HG02759 (cell line): ENCODE measurements around the gene NAPA.

Source experiments
- ATAC-seq: cut with Tn5 transposase; IDR thresholded peaks from one replicate; pipeline ENCODE4 v1.9.1; 2021; ENCODE audit warnings: mild to moderate bottlenecking, moderate library complexity; ENCODE audit not compliant: unreplicated experiment

Gene NAPA

GRCh38 chr19:47464675-47465419 is 50.0 kb downstream of the NAPA start:
- ATAC-seq = no peak

DNA sequence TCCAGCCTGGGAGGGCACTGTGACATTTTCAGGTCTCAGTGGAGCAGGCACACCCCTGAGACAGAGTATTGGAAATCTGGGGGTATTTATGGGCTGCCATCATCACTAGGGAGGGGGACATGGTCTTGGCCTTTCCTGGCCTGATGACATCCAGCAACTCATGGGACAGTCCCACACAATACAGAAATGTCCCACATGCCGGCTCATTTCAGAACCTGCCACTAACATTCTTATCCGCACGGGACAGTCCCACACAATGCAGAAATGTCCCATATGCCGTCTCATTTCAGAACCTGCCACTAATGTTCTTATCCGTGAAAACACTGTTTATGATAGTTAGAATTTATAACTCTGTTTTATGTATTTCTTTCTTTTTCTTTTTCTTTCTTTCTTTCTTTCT is 53.0 kb downstream of the NAPA start:
- ATAC-seq = no peak

DNA sequence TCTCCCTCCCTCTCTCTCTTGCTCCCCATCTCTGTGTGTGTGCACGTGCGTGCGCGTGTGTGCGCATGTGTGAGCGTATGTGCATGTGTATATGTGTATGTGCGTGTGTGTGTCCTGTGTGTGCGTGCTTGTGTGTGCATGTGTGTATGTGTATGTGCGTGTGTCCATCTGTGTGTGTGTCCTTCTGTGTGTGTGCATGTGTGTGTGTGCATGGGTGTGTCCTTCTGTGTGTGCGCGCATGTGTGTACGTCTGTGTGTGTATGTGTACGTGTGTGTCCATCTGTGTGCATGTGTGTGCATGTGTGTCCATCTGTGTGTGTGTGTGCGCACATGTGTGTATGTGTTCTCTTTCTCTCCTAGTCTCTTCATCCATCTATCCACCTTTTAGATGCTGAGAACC is 55.4 kb downstream of the NAPA start:
- ATAC-seq = no peak

GRCh38 chr19:47458672-47459071 is 56.2 kb downstream of the NAPA start:
- no peak for ATAC-seq

DNA sequence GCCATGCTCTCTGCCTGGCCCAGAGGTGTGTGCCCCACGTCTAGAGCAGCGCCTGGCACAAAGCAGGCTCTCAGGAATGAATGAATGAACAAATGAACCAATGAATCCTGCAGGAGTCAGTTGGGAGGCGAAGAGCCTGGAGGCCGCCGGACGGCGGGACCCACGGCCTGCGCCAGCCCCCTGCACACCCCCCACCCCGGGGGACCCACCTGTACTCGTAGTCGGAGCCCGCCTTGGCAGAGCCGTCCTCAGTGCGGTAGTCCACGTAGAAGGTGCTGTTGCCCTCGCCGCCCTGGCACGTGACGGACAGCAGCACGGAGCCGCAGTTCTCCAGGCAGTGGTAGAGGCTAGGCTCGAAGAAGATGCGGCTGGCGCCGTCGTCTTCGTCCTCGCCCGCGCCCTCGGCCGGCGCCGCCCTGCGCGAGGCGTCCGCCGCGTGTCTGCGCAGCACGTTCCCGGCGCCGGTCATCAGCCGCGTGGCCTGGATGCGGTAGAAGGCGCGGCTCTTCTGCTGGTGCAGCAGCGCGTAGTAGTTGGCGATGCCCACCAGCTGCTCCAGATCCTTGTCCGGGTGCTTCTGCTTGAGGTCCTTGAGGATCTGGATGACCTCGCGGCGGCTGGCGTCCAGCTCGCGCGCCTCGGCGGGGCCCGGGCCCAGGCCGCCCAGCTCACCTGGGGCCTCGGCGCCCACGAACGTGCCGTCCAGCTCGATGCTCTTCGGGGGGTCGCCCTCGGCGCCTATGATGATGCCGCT is 58.0 kb downstream of the NAPA start:
- ATAC-seq = no peak

DNA sequence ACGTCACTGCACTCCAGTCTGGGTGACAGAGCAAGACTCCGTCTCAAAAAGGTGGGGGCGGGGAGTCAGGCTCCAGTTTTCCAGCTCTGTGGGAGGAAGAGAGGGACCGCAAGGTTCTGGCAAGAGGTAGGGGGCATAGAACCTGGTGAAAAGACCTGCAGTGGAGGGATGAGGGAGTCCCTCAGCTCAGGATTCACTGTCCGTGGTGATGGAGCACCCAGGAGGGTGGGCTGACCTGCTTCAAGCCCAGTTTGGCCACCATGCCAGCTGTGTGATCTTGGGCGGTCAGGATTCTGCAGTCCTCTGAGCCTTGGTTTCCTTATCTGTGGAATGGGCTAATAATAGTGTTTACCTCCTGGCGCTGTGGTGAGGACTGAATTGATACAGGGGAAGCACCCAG is 64.4 kb downstream of the NAPA start:
- no peak for ATAC-seq

- ATAC-seq = no peak
Observed at GRCh38 chr19:47448360-47448727, 66.5 kb downstream of the NAPA start.

DNA sequence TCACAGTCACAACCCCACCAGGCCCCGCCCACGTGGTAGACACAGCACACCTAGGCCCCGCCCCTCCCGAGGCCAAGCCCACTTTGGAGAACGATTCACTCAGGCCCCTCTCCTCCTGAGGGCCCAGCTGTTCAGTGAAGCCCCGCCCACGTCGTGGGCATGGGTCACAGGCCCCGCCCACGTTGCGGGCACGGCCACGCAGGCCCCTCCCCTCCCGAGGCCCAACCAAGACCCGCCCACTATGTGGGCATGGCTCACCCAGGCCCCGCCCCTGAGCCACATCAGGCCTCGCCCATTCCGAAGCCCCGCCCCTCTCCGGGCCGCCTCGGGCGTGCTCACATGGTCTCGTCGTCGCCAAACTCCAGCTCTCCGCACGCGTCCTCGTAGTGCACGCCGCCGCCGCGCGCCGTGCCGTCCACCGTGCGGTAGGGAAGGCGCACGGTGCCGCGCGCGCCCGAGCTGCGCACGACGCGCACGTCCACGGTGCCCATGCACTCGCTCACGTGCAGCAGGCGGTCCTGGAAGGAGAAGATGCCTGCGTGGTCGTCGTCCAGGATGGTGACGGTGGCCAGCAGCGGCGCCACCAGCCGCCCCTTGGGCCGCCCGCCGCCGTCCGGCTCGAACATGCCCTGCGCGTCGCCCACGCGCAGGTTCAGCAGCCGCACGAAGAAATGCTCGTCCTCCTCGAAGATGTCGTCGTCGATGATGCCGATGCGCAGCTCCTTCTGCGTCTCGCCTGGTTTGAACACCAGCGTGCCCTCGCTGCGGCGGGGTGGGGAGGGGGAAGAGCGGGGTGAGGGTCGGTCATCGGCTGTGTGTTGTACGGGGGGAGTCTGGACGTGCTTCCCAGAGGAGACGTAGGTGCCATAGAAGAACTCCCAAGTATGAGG is 67.1 kb downstream of the NAPA start:
- ATAC-seq = no peak

DNA sequence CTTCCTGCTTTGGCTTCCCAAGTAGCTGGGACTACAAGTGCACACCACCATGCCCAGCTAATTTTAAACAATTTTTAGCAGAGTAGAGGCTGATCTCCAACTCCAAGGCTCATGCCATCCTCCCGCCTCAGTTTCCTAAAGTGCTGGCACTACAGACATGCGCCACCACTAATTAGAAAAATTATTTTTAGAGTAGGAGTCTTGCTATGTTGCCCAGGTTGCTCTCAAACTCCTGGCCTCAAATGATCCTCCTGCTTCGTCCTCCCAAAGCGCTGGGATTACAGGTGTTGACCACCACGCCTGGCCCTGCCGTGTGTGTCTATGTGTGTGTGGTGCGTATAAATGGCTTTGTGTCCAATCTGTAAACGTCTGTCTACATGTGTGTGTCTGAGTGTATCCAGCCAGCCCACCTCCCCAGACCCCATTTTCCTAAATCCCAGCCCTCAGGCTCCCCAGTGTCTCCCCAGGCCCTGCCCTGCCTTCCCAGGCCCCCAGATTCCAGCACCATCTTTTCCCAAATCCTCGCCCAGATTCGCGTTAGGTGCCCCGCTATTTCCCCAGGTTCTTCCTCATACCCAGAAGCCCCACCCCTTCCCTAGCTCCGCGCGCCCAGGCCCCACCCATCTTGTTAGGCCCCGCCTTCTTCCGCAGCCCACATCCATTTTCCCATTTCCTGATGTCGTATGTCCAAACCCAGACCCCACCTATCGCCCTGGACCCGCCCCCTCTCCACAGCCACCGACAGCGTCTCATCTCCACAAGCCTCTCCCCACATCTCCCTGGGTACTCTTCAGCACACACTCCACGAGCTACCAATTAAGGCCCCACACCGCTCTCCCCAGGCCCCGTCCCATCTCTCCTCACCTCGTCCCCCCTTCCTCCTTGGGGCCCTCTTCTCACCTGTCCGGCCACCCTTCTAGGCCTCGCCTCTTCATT is 68.1 kb downstream of the NAPA start:
- ATAC-seq = no peak

GRCh38 chr19:47445937-47446402 is 68.9 kb downstream of the NAPA start:
- ATAC-seq = no peak

DNA sequence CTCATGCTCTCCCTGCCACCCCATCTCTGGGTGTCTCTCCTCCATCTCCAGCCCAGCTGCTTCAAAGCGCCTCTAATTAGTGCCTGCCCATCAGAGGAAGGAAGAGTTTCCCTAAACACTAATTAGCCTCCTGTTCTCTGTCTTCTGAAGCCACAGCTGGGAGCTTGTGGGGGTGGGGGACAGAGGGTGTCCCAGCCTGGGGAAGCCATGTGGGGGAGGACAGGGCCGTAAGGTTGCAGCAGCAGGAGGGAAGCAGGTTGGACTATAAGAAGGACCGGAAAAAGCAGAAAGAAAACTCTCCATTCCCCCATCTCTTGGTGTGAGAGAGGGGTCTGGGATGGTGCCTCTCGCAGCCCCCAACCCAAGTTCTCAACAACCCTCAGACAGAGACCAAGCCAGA is 69.3 kb downstream of the NAPA start:
- ATAC-seq = no peak

GRCh38 chr19:47444388-47444821 is 70.5 kb downstream of the NAPA start:
- ATAC-seq = no peak

GRCh38 chr19:47443331-47443730 is 71.5 kb downstream of the NAPA start:
- ATAC-seq = no peak

DNA sequence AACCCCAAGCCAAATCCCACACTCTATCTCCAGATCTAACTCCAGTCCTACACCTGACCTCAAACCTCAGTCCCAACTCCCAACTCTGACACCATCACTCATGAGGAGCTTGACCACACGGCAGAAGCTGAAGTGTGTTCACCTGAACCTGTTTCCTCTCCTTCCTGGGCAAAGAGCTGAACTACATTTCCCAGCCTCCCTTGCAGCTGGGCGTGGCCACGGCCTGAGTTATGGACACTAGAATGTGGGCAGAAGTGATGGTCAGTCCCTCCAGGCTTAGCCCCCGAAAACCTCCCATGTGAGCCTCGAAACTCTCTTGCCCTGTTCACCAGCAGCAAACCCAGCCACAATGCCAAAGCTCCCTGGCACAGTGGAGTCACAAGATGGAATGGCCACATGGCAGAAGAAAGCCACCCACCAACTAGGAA is 76.1 kb downstream of the NAPA start:
- ATAC-seq = no peak
